ENCODE measurements around the gene CARS2.

DNA sequence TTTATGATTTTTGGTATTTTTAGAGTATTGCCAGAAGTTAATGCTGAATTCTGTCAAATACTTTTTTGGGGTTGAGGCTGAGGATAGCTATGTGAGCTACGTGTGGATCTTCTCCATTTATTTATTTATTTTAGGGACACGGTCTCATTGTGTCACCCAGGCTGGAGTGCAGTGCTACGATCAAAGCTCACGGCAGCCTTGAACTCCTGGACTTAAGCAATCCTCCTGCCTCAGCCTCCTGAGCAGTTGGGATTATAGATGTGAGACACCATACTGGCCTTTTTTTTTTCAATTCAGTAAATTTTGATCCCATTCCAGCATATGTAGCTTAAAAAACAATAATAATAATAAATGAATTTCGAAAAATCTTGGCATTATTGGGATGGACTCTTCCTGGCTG, 28.6 kb upstream of the CARS2 start:
- TF ChIP-seq POLR2A (IDR thresholded peaks at IDR 0.05): no peak
- TF ChIP-seq, protein P1, sequence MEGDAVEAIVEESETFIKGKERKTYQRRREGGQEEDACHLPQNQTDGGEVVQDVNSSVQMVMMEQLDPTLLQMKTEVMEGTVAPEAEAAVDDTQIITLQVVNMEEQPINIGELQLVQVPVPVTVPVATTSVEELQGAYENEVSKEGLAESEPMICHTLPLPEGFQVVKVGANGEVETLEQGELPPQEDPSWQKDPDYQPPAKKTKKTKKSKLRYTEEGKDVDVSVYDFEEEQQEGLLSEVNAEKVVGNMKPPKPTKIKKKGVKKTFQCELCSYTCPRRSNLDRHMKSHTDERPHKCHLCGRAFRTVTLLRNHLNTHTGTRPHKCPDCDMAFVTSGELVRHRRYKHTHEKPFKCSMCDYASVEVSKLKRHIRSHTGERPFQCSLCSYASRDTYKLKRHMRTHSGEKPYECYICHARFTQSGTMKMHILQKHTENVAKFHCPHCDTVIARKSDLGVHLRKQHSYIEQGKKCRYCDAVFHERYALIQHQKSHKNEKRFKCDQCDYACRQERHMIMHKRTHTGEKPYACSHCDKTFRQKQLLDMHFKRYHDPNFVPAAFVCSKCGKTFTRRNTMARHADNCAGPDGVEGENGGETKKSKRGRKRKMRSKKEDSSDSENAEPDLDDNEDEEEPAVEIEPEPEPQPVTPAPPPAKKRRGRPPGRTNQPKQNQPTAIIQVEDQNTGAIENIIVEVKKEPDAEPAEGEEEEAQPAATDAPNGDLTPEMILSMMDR (IDR thresholded peaks at IDR 0.05): no peak

Data from uterus (tissue), 2 donors.